ENCODE results near the gene TRUB1.
"Not testable (repeated sequence)": the region's sequence is repeated elsewhere in the genome, so short reads cannot be mapped to it uniquely, and the experiment has no call there.

The TRUB1 gene

DNA sequence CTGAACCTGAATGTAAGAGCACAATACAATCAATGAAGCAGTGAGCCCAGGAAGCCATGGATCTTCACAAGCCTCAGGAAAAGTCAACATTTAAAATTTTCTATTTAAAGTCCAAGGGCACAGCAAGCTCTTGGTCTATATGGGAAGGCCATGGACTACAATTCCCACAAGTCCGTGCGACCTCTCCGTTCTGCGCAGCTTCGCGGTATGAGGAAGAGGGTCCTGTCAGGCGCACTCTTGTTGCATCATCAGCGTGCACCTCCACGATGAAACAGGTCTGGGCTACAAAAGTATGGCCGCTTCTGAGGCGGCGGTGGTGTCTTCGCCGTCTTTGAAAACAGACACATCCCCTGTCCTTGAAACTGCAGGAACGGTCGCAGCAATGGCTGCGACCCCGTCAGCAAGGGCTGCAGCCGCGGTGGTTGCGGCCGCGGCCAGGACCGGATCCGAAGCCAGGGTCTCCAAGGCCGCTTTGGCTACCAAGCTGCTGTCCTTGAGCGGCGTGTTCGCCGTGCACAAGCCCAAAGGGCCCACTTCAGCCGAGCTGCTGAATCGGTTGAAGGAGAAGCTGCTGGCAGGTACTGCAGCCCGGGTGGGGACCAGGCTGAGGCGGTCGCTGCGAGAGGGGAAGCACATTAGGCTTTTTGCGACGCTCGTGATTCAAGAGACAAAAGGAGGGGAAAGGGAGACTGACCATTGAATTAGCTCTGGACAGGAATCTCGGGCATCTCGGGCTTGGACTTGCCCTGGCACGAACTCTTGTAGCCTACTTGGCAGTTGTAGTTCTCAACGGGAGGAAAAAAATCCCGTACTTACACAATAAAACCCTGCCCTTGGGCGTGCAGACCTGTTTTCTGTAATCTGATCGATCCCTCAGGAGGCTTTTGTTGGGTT lies at the start of gene TRUB1:
Gene TRUB1 (plus strand): TSS at position 234 of the 894 bp plus-strand sequence. CDS start 59 bp downstream, at position 293.
- DNase-seq (ENCODE audit: low spot score): peak; percentile 93

DNA sequence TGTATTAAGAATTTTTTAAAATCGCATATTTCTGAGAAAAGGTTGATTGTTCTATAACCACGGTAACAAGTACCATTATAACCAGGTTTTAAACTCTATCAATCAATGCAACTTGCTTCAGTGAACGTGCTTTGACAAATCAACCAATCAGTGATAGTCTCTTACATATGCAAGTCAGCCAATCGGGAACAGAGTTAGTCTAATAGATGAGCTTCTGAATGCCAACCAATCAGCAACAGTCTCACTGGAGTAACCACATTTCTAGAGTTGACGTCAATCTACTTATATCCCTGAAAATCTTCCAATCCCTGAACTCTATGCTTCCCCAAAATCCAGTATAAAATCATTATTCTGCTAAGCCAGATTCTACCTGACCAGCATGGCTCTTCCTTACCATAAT lies 44.7 kb upstream of the TRUB1 start:
- DNase-seq (ENCODE audit: low spot score): no peak

DNA sequence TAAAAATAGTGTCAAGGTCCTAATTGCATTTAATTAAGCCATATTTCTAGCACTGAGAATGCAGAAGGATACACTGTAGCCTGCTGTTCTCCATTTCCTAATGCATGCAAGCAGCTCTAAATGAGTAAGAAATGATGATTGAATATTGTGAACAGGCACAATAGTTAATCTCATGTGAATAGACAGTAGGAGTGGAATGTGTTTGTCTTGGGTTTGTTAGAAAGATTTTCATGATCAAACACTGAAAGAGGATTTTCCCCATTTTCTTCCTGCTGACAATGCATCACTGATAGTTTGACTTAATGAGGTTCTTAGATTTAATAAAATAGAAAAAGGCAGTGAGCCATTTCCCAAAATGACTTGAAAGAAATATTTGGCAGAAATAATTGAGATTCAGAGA lies 43.1 kb upstream of the TRUB1 start:
- DNase-seq (ENCODE audit: low spot score): no peak

DNA sequence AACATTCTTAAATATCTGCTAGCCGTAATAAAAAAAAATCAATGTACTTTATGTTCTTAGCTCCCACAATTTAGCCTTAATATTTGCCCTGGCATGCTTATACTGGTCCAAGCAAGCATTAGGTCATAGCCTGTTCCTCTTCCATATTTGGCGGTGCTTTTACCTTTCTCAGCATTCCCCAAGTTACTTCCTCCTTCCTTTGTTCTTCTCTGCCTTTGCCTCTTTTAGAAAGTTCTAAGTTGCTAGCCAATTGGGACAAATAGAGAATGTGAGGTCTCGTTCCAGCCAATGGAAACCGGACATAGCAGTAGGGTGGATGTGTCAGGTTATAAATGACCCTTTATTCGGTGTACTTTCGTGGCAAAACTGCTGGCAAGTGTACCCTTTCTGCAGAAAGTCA lies 41.0 kb upstream of the TRUB1 start:
- DNase-seq (ENCODE audit: low spot score): not testable (repeated sequence)

DNA sequence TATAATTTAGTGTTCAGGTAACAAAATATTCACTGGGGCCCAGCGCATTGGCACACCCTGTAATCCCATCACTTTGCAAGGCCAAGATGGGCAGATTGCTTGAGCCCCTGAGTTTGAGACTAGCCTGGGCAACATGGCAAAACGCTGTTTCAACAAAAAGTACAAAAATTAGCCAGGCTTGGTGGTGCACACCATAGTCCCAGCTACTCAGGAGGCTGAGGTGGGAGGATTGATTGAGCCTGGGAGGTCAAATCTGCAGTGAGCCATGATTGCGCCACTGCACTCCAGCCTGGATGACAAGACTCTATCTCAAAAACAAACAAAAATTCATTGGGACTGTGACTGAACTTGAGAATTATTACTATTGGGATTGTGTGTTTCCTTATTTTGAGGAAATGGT lies 40.4 kb upstream of the TRUB1 start:
- no peak for DNase-seq (ENCODE audit: low spot score)

DNA sequence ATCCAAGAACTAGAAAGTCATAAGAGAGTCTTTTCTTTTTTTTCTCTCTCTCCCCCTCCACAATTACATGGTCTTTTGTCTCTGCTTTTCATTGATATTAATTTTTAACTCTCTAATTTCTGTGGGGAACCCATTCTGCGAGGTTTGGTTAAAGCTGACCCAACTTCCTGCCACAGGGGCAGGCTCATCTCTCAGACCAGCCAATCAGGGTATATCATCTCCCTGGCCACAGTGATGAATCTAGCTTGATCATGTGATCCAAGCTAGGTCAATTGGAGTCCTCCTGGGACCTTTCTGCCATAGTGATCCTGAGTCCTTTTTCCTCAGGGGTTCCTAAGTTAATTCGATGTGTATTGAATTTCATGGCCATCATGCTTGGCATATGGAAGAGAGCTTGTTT lies 38.0 kb upstream of the TRUB1 start:
- no peak for DNase-seq (ENCODE audit: low spot score)

DNA sequence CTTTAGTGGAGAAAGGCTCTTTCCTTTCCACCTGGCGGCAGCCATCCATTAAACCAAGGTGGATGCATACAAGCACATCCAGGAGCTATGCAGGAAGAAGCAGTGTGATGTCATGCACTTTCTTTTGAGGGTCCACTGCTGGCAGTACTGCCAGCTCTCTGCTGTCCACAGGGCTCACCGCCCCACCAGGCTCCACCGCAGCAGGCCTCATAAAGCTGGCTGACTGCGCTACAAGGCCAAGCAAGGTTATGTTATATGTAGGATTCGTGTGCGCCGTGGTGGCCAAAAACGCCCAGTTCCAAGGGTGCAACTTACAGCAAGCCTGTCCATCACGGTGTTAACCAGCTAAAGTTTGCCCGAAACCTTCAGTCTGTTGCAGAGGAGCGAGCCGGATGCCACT lies 37.3 kb upstream of the TRUB1 start:
- DNase-seq (ENCODE audit: low spot score): no peak

DNA sequence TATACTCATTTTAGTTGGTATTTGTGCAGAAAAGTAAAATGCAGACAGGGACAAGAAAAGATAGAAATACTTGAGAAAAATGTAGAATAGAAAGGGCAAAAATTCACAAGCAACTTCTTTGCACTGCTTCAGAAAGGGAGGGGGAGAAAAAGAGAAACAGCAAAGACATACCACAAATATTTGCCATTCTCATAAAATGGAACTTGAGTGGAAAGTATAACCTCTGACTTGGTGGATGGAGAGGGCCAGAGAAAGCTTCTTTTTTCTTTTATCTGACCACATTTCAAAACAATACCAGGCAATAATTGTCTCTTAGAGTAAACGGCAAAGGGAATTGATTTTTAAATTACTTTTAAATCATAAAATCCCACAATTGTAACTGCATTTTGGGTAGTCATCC lies 35.8 kb upstream of the TRUB1 start:
- DNase-seq (ENCODE audit: low spot score): peak; percentile 25

DNA sequence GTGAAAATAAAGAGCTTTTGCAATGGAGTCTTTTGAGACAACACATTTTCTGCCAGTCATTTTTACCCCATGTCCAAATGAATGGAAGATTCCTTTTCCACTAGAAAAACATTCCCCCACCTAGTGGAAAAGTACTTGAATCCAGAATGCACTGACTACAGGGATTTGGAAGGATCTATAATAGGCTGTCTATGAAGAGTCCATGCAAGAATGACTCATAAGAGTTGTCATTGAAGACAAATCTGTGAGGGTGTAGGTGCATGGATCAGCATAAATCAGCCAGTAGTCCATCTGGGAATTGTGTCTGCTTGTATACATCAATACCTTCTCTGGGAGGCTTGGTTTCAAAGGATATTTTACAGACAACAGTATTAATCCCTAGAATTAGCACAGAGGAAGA lies 32.5 kb upstream of the TRUB1 start:
- peak; percentile 32 for DNase-seq (ENCODE audit: low spot score)

DNA sequence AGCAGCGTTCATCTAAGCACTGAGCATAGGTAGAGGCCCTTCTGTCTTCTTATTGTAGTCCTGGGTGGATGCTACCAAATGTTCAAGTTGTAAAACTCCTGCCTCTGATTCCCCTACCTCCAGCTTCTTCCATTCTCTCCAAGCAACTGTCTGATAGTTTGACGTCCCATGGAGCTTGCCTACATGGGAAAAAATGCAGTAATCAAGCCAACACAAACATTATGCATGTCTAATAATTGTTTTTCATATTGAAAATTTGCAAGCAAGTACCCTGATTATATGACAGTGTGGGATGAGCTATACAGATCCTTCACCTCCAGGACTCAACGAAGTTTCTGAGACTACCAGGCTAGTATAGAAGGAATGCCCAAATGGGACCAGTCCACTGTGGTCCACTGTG lies 31.0 kb upstream of the TRUB1 start:
- DNase-seq (ENCODE audit: low spot score): no peak

DNA sequence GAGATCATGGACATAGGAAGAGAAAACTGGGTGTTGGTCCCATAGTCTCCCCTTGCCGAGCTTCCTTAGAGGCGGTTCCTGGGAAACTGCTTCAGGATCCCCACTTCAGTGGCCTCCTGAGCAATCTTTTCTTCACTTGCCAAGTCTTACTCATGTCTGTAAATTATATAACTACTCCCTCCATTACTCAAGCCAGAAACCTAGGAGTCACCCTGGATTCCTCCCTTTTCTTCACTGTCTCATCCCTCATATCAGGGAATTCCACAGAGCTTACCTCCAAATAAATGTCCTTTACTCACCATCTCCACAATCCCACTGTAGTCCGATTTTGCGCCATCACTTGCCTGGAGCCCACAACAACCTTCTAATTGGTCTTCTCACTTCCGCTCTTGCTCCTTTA lies 29.1 kb upstream of the TRUB1 start:
- peak; percentile 14 for DNase-seq (ENCODE audit: low spot score)

DNA sequence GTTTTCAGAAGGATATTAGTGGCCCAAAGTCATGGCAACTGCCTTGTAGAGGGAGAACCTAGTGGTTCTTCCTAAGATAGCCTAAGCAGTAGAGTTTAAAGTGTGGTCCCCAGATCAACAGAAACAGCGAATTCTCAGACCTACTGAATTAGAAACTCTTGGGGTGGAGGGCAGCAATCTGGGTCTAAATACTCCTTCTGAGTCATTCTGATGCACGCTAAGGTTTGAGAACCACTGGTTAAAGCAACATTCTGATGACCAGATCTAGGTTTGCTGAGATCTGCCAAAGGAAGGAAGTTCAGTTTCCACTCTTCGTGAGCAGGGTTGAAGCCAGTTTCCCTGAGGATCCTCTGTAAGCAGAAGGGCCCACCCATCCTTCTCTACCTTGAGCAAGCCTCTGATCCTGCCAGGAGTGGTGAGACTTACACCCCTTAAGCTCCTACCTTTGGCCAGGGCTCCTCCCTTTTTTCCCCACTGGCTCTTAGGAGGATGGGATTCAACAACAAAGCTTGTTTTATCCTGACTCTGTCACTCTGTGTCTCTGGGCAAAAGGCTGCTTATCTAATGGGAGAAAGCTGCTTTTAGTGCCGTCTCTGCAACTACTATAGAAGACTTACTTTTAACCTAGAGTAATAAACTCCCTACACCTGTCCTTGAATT lies 26.8 kb upstream of the TRUB1 start:
- DNase-seq (ENCODE audit: low spot score): no peak

DNA sequence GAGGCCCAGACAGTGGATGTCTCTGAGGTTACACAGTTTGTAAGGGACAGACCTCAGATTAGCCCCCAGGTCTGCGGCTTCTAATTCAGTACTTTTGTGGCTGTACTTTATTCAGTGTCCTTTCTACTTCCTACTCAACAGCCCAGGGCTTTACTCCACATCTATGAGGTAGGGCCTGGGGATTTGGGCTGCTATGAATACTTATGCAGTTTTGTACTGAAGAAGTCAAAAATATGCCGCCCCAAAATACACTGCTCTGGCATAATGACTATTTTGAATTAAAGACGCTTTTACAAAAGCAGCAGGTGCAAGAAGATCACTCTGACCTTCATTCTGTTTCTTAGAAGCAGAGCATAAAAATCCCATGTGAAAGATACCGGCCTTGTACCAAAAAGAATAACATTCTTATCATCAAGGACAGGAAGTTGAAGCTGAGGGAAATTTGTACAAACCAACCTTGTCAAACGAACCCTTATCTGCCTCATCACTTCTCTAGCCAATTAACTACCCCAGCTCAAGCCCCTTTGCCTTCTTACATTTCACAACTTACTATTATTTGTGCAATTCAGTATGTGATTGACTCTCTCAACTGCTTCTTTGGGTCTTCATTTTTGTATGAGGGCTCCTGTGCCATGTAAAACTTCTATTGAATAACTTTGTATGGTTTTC lies 26.1 kb upstream of the TRUB1 start:
- DNase-seq (ENCODE audit: low spot score): no peak

DNA sequence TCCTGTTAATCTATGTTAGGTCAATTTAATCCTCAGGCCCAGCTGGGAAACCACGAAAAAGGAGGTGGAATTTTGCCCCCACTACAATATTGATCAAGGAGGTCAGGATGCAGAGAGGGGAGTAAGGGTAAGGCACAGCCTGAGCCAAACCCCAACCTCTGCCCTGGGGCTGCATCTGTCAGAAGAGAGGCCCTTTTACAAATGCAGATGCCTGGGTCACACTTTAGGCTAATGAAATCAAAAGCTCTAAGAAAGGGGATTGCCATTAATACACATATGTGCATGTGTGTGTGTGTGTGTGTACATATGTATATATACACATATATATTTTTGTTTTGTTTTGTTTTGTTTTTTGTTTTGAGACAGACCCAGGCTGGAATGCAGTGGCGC lies 25.5 kb upstream of the TRUB1 start:
- no peak for DNase-seq (ENCODE audit: low spot score)

DNA sequence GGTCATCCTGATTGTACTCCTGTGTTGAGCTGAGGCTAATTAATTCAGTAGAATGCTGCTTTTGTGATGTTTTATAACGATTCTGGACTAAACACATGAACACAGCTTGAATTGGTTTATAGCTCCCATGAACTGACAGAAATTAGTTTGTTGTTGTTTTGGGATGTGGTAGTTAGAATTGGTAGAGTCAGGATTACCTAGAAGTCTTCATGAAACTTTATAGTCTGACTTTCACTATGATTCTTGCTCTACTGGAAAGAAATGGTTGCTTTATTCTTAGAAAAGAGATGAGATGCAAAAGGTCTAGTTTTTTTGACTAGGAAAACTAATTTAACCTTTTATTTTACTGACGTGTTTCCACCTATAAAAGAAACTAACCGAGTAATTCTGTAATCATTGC lies 23.4 kb upstream of the TRUB1 start:
- DNase-seq (ENCODE audit: low spot score): no peak

DNA sequence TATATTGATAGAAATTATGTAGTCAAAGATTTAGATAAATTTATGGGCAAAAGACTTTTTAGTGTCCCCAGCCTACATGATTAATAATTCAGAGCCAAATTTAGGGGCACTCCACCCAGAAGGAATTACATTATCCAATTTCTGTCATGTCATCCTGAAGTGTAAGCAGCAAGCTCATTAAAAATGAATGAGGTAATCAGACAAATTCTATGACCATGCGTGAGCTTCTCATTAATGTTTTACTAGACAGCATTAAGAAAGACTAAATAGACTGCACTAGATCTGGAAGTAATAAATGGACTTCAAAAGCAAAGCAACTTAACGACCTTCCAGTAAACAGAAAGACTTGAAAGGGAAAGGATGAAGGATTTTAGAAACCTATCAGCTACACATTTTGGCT lies 22.7 kb upstream of the TRUB1 start:
- DNase-seq (ENCODE audit: low spot score): no peak

DNA sequence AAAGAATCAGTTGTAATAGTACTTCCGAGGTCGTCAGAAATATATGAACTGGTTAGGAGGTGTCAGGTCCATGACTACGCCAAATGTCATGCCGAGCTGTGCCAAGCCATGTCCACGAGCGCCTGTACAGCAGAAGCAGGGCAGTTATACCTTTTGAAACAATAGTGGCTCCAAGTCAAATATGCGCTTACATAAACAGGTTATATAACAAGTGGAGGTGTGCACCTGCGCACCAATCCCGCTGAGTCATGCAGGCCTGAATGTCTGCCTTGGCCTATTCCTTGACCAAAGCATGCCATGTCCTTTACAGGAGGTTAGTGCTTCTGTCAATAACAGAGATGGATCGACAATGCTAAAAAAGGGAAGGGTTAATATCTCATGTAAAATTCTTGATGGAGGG lies 21.3 kb upstream of the TRUB1 start:
- no peak for DNase-seq (ENCODE audit: low spot score)

DNA sequence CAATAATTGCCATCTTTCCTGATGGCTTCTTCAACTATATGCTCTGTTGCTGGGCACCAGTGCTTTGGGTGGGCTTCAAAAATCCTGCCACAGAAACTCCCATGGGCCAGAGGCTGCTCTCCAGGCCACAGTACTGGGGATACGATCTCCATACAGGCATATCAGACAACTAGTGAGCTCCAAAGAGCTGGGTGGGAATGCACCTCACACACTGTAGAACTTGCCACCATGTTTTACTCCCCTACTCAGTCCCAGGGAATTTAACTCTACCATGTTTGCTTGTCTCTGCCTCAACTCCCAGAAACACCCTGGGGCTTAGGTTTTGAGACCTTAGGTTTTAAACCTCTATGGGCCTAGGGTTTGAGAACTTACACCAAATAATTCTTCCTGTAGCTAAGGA lies 20.5 kb upstream of the TRUB1 start:
- no peak for DNase-seq (ENCODE audit: low spot score)

DNA sequence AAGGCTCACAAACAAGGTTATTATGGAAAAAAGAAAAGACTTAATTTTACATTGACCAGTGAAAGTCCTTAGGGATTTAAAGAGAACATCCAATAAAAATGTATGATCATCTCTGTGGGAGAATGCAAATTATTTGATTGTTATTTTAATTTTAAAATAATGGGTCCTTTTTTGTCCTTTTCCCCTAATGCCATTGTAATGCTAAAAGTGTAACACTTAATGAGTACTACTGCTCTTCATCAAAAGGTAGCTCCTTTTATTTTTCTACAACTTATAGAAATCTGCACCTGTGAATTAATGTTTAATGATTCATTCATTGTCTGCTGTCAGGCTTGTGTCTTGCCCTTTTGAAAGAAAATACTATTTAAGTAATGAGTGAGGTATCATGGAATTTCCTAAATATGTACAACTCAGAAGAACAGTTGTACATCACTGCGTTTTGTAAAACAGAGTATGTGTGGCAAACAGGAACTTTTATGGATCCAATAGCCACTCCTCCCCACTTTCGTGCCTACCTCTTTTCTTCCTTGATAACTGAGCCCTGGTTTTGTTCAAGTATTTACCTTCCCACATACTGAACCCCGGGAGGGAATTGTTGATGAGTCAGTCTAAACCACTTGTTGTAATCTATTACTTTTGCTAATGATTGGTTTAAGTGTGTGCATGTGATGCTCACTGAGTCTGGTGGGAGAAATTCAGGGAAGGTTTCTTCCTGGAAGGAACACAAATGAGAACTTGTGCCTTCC lies 19.9 kb upstream of the TRUB1 start:
- no peak for DNase-seq (ENCODE audit: low spot score)

DNA sequence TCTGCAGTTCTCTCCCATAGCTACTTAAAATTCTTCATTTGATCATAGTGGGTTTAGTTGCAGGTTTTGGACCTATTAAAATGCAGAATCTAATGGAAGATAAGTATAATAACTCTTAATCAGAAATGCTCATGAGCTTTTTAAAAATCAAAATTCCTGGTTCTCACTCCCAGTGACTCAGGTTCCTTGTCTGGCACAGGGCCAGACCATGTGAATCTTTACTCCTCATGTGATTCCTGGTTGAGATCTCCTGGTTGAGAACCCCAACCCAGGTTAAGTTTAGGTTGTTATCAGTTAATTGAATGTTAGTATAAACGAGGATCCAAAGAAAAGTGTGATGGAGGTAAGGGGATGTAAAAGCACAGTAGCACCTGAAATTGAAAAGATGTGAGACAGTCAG lies 17.5 kb upstream of the TRUB1 start:
- no peak for DNase-seq (ENCODE audit: low spot score)

DNA sequence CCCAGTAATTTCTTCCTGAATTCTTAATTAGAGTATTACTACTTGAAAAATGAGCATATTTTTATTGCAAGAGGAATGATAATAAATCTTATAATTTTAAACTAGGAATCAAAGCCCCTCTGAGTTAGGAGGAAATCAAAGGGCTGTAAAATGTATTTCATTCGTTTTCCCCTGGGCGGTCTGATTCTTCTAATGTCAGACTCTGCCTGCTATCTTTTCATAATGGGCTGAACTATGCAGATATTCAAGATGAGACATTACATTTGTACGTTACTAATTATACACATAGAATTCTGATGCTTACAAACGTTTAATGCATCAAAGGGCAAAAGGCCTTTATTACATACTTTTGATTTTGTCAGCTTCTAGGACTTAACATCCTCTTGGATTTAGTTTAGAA lies 16.0 kb upstream of the TRUB1 start:
- DNase-seq (ENCODE audit: low spot score): no peak

DNA sequence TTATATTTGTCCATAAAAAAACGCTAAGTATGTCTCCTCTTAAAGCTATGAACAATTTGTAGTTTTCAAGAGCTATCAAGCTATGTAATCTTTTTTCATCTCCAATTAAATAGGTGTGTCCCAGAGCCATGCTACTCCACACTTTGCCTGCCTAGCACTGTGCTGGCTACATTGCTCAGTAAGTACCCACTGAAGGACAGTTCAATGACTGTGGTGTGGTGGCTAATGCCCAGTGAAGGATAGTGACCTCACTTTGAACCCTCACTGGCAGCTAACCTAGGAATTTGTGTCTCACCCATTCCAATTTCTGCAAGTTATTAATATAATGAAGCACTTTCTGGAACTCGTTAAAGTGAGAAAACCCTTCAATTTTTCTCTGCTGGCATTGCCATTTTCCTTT lies 14.4 kb upstream of the TRUB1 start:
- DNase-seq (ENCODE audit: low spot score): no peak

Measured in AG08395 (cell line).